Measurements from ENCODE around the gene MDFIC.

Gene MDFIC

GRCh38 chr7:114988755-114989375 lies 67.0 kb downstream of the MDFIC start:
- no peak for DNase-seq

GRCh38 chr7:114989531-114989930 lies 67.6 kb downstream of the MDFIC start:
- DNase-seq: no peak

- DNase-seq: no peak
Observed at GRCh38 chr7:114997487-114998404, 75.9 kb downstream of the MDFIC start.

- DNase-seq: no peak
Observed at GRCh38 chr7:115004121-115004520, 82.2 kb downstream of the MDFIC start.

GRCh38 chr7:115005251-115005650 lies 83.4 kb downstream of the MDFIC start:
- DNase-seq: no peak

GRCh38 chr7:115005953-115006352 lies 84.1 kb downstream of the MDFIC start:
- DNase-seq: no peak

- DNase-seq: no peak
Observed at GRCh38 chr7:115007751-115008150, 85.9 kb downstream of the MDFIC start.

GRCh38 chr7:115008465-115009114 lies 86.7 kb downstream of the MDFIC start:
- DNase-seq: peak in 7 of 58 donors; percentile 1 to 24 (median 2)

GRCh38 chr7:115009139-115009538 lies 87.2 kb downstream of the MDFIC start:
- no peak for DNase-seq

- DNase-seq: peak in 1 of 58 donors; percentile 1
Observed at GRCh38 chr7:115009736-115010440, 88.0 kb downstream of the MDFIC start.

- DNase-seq: no peak
Observed at GRCh38 chr7:115010441-115010820, 88.5 kb downstream of the MDFIC start.

- no peak for DNase-seq
Observed at GRCh38 chr7:115013886-115014285, 92.0 kb downstream of the MDFIC start.

- no peak for DNase-seq
Observed at GRCh38 chr7:115014794-115015193, 92.9 kb downstream of the MDFIC start.

- DNase-seq: no peak
Observed at GRCh38 chr7:115015619-115016018, 93.7 kb downstream of the MDFIC start.

GRCh38 chr7:115019882-115020605 lies 98.2 kb downstream of the MDFIC start:
- DNase-seq: no peak

- no peak for DNase-seq
Observed at GRCh38 chr7:115023219-115023618, 101.3 kb downstream of the MDFIC start.

- no peak for DNase-seq
Observed at GRCh38 chr7:115024276-115024675, 102.4 kb downstream of the MDFIC start.

GRCh38 chr7:115032715-115033703 lies 111.1 kb downstream of the MDFIC start:
- DNase-seq: no peak

GRCh38 chr7:115033917-115034459 lies 112.1 kb downstream of the MDFIC start:
- no peak for DNase-seq
